GM11168 (cell line): ENCODE results near the gene TH.

Experiments used
- in situ Hi-C: fragments of 300-500 bp; cut with MboI; formaldehyde crosslinking; loops from one replicate; pipeline ENCODE4 v1.12.0; 2022; ENCODE audit warnings: low sequenced_read_pairs; ENCODE audit not compliant: unreplicated experiment

The TH gene

GRCh38 chr11:2209370-2209801 is 37.8 kb upstream of the TH start:
- in situ Hi-C loops = no loop called here

- in situ Hi-C loops = no loop called here
These were observed 37.2 kb upstream of the TH start for GRCh38 chr11:2208691-2209369.

GRCh38 chr11:2207773-2208621 is 36.4 kb upstream of the TH start:
- in situ Hi-C loops = no loop called here

- in situ Hi-C loops = no loop called here
These were observed 35.6 kb upstream of the TH start for GRCh38 chr11:2207212-2207611.

GRCh38 chr11:2205981-2206690 is 34.5 kb upstream of the TH start:
- in situ Hi-C loops = no loop called here

GRCh38 chr11:2205214-2205720 is 33.7 kb upstream of the TH start:
- in situ Hi-C loops = no loop called here

GRCh38 chr11:2204361-2205213 is 33.0 kb upstream of the TH start:
- in situ Hi-C loops = loop anchor here (5.0 kb wide), 1 partner anchor 213 kb away; no protein-coding TSS in a partner anchor

GRCh38 chr11:2203440-2204259 is 32.0 kb upstream of the TH start:
- in situ Hi-C loops = loop anchor here (5.0 kb wide), 1 partner anchor 214 kb away; no protein-coding TSS in a partner anchor

GRCh38 chr11:2202900-2203439 is 31.4 kb upstream of the TH start:
- in situ Hi-C loops = loop anchor here (5.0 kb wide), 1 partner anchor 214 kb away; no protein-coding TSS in a partner anchor

- in situ Hi-C loops = loop anchor here (5.0 kb wide), 1 partner anchor 215 kb away; no protein-coding TSS in a partner anchor
These were observed 30.7 kb upstream of the TH start for GRCh38 chr11:2202071-2202899.

GRCh38 chr11:2201542-2201941 is 29.9 kb upstream of the TH start:
- in situ Hi-C loops = loop anchor here (5.0 kb wide), 1 partner anchor 216 kb away; no protein-coding TSS in a partner anchor

- in situ Hi-C loops = loop anchor here (5.0 kb wide), 1 partner anchor 216 kb away; no protein-coding TSS in a partner anchor
These were observed 29.4 kb upstream of the TH start for GRCh38 chr11:2200957-2201519.

GRCh38 chr11:2200536-2200935 is 28.9 kb upstream of the TH start:
- in situ Hi-C loops = loop anchor here (5.0 kb wide), 1 partner anchor 217 kb away; no protein-coding TSS in a partner anchor

- in situ Hi-C loops = loop anchor here (5.0 kb wide), 1 partner anchor 218 kb away; no protein-coding TSS in a partner anchor
These were observed 28.1 kb upstream of the TH start for GRCh38 chr11:2199466-2200341.

- in situ Hi-C loops = no loop called here
These were observed 27.2 kb upstream of the TH start for GRCh38 chr11:2198621-2199365.
